ENCODE measurements around the gene MRPS2. TPM values are rescaled to one million over a fixed set of nuclear protein-coding genes. Genes with fewer than 3 reads are reported as not detected.

The MRPS2 gene
- 101 to 134 TPM (median 128 TPM) in 5 replicates for total RNA-seq (2022; extraction: Qiagen RNA extraction; ENCODE audit: low read depth)

GRCh38 chr9:135500525-135501260 is at the start of gene MRPS2:
MRPS2 (plus strand) TSS chr9:135500682; CDS start chr9:135500711, 29 bp downstream.

GRCh38 chr9:135479469-135480052 is 20.9 kb upstream of the MRPS2 start, which contains the start of gene PPP1R26:
PPP1R26 (plus strand) TSS chr9:135479782; CDS start chr9:135484511, 4,729 bp downstream.

GRCh38 chr9:135520916-135521607 is 20.6 kb downstream of the MRPS2 start, which contains the start of gene LCN1:
LCN1 (plus strand) TSS chr9:135521440; CDS start chr9:135521498, 58 bp downstream.

GRCh38 chr9:135545646-135546176 is 45.2 kb downstream of the MRPS2 start, which contains the start of gene OBP2A:
OBP2A (plus strand) TSS chr9:135546126; CDS start chr9:135546181, 55 bp downstream.

Other genes with a start within 250 kb of the MRPS2 start
- gene PPP1R26, start 20.9 kb upstream of the MRPS2 start, total RNA-seq (2022; extraction: Qiagen RNA extraction; ENCODE audit: low read depth), result 15.3 to 21.2 TPM (median 18.7 TPM) in 5 replicates
- gene LCN1, start 20.8 kb downstream of the MRPS2 start, total RNA-seq (2022; extraction: Qiagen RNA extraction; ENCODE audit: low read depth), result not detected in 5 replicates
- not detected in 5 replicates for gene OBP2A, start 45.4 kb downstream of the MRPS2 start, total RNA-seq (2022; extraction: Qiagen RNA extraction; ENCODE audit: low read depth)
- gene PAEP, start 61.1 kb downstream of the MRPS2 start, total RNA-seq (2022; extraction: Qiagen RNA extraction; ENCODE audit: low read depth), result 0.14 to 0.27 TPM (median 0.21 TPM) in 3 of 5 replicates, not detected in the others
- gene GLT6D1, start 138.9 kb downstream of the MRPS2 start, total RNA-seq (2022; extraction: Qiagen RNA extraction; ENCODE audit: low read depth), result not detected in 5 replicates
- gene LCN9, start 162.6 kb downstream of the MRPS2 start, total RNA-seq (2022; extraction: Qiagen RNA extraction; ENCODE audit: low read depth), result not detected in 5 replicates
- gene SOHLH1, start 198.8 kb downstream of the MRPS2 start, total RNA-seq (2022; extraction: Qiagen RNA extraction; ENCODE audit: low read depth), result 0.07 to 0.09 TPM in 2 of 5 replicates, not detected in the others
- gene KCNT1, start 201.5 kb downstream of the MRPS2 start, total RNA-seq (2022; extraction: Qiagen RNA extraction; ENCODE audit: low read depth), result not detected in 5 replicates

All from A549 treated with CpdA at 1 μM for 4 hours (cell line).